HG02852 (cell line): Measurements from ENCODE around the gene SLC51B.
A peak's percentile ranks its signal among the peaks of the same experiment; 100 is the strongest.
"Not testable (repeated sequence)": the region's sequence is repeated elsewhere in the genome, so short reads cannot be mapped to it uniquely, and the experiment has no call there.

ENCODE experiments used
- ATAC-seq: cut with Tn5 transposase; IDR thresholded peaks from one replicate; pipeline ENCODE4 v1.9.1; 2021; ENCODE audit warnings: mild to moderate bottlenecking, moderate library complexity; ENCODE audit not compliant: unreplicated experiment

Gene SLC51B

DNA sequence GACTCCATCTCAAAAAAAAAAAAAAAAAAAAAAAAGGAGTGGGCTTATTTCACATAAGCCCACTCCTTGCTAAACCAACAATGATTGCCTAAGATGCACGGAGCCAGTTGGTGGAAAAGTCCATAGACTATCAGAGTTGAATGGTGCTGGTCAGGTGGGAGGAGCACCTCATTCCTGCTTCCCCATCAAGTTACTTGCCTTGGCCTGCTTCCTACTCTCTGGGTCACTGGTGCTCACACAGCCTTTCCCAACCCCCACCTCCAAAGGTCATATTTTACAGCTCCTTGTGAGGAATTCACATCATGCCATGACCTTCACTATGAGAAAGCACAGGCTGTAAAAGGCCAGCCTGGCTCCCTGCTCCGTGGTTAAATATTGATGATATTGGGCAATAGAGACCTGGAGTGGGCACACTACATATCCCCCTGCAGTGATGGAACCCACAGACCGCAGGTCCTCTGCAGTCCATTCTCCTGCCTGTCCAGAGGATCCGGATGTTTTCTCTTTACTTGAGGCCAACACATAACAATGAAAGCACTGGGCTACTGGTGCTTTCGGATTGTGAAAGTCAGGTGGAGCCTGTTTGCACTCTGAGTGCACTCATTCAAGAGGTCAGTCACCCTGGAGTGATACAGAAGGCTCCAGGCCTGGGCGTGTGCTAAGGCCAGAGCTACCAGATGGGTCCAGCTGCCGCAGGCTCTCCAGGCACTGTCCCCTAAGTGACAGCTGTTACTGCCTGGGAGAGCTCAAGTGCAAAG is at the start of gene SLC51B:
Gene SLC51B (plus strand): TSS at position 664 of the 758 bp plus-strand sequence. CDS start 4,618 bp downstream, outside the sequence.
- no peak for ATAC-seq

DNA sequence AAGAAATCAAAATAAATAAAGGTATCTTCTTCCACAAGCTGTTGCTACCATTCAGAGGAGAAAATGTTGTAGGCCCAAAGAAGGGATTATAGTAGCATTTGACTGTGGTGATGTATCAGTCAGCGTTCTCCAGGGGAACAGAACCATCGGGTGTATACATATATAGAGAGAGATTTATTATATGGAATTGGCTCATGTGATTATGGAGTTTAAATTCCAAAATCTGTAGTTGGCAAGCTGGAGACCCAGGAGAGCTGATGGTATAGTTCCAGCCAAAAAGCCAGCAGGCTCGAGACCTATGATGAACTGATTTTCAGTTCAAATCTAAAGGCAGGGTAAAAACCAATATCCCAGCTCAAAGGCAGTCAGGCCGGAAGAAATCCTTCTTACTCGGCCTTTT is 48.1 kb upstream of the SLC51B start:
- no peak for ATAC-seq

GRCh38 chr15:64997745-64998375 is 47.3 kb upstream of the SLC51B start:
- ATAC-seq, result no peak

DNA sequence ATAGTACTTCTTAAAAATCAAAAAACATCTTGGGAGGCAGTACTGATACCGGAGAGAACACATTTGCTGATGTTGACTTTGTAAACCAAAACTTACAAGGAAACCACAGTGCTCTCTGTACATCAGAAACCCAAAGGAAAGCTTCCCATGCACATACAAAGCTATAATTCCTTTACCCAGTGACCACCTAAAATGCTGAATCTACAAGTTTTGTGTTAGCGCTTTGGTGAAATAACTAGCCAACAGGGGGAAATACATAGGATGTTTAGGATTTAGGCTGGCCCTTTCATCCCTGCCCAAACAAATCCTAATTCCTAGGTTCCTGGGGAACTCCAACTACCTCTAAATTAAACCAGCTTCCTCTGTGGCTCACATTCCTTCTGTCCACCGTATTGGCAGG is 40.2 kb upstream of the SLC51B start:
- no peak for ATAC-seq

- ATAC-seq, result no peak
Observed at GRCh38 chr15:65006876-65007275, 38.3 kb upstream of the SLC51B start.

DNA sequence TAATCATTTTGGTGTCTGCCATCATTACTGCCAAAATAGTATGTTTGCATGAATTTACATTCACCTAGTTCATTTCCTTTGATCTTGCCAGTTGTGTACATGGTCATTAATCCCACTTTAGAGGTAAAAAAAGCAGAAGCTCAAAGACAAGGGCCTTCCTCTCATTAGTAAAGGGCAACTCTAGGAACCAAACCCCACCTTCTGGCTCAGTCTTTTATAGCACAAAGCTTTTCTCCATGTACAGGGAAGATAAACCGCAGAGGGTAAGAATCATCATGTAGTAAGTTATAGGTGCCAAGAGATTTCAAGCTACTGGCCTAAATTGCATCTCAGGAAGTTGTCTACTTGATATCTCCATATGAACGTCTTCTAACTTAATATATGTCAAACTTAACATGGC is 36.2 kb upstream of the SLC51B start:
- no peak for ATAC-seq

- not testable (repeated sequence) for ATAC-seq
Observed at GRCh38 chr15:65011198-65011597, 34.0 kb upstream of the SLC51B start.

DNA sequence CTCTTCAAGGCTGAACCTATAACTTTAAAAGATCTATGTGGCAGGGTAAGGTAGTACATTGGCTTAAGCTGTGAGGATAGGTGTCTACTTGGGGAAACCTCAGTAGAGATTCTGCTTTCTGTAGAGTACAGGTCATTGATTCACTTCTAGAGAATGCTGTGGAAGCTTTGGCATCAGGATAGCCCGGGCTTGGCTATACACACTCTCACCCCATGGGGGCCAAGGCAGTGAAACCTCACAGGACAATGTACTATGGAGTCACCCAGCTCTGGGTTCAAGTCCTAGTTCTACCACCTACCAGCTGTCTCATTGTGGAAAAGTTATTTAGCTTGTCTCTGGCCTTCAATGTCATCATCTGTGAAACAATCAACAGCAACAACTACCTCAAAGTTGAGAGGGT is 24.8 kb upstream of the SLC51B start:
- no peak for ATAC-seq

- ATAC-seq, result no peak
Observed at GRCh38 chr15:65021488-65021887, 23.7 kb upstream of the SLC51B start.

DNA sequence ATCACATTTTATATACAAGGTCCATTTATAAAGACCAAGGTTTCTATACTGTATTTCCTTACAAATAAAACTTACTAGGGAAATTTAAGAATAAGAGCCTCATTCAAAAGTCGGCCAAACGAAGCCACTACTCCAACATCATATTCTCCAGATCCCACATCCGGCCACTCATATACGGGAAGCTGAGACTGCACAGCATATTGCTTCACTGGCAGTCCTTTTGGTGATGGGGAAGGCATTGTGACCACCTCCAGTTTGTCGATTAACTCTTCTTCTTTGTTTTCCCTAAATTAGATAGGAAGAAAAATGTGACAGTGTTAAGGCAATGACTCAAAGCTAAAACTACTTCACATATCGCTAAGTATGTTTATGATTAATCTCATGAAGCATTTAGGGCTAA is 18.4 kb upstream of the SLC51B start:
- no peak for ATAC-seq

GRCh38 chr15:65027593-65027992 is 17.6 kb upstream of the SLC51B start:
- ATAC-seq, result no peak

- no peak for ATAC-seq
Observed at GRCh38 chr15:65028338-65028737, 16.8 kb upstream of the SLC51B start.

DNA sequence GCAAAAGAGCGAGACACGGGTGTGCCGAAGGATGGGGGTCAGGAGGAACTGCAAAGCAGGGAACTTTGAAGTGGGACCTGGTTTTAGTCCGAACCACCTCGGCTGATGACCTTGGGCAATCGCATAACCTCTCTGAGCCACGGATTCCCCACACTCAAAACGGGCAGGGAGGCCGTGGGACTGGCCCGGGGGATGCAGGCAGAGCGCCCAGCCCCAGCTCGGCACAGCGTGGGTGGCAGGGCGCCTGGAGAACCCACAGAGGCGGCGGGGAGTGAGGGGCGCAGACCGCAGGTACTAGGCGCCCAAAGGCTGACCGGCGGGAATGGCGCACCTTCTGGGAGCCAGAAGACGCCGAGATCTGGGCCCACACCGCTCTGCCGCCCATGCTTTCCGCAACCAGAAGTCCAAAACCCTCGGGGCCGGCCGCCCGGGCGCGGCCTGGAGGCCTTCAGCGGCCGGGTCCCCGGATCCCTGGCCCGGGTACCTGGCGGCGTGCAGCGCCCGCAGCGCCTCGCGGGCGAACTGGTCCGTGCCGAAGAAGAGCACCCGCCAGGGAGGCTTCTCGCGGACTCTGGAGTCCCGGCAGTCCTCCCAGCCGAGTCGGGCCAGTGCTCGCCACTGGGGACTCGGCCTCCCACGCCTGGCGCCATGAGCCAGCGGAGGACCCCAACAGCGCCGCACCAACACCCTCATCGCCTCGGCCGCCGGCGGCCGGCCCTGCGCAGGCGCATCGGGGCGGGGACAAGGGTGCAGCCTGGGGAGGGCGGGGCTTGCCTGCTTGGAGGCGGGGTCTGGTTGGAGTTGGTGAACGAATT is 16.1 kb upstream of the SLC51B start, which contains the start of gene MTFMT:
Gene MTFMT (minus strand): TSS at position 719 of the 815 bp plus-strand sequence. CDS start 26 bp downstream, at position 693.
- ATAC-seq, result peak; percentile 77

GRCh38 chr15:65029736-65030208 is 15.4 kb upstream of the SLC51B start:
- no peak for ATAC-seq

GRCh38 chr15:65032801-65033537 is 12.2 kb upstream of the SLC51B start:
- no peak for ATAC-seq

DNA sequence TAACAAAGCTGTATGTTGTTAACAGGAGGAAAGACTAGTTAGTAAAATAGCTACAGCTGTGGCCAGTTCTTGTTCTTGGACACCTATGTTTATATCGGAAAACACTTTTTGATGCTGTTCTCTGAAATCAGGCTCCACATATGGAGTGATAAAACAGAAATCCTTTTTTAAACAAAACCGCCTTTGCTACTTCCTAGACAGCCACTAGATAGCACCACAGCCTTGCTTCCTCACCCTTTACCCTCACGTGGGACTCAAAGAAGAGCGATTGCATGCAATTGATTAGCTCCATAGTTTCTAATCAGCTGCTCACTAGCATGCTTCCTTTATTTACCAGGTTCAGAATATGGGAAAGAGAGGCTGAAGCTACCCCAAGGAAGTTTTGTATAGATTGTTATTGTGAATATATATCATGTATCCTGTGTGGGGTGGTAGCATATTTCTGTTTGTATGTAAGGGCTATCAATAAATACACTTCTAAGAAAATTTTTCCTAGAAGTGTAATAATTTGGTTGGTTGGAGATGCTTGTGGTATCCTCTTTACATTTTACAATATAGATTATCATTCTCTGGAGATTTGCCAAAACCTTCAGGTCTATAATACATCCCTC is 11.4 kb upstream of the SLC51B start:
- ATAC-seq, result no peak

DNA sequence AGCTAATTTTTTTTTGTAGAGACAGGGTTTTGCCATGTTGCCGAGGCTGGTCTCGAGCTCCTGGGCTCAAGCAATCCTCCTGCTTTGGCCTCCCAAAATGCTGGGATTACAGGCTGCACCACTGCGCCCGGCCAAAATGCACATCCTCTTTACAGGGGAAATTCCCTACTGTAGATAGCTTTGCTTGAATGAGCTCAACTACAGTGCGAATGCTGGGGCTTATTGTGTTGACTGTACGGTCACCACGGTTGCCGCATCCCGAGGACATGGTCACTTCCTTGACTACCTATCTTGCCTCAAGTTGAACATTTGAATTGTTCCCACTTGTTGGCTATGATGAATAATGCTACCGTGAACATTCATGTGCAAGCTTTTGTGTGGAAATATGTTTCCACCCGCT is 10.5 kb upstream of the SLC51B start:
- ATAC-seq, result no peak

- no peak for ATAC-seq
Observed at GRCh38 chr15:65037309-65037708, 7.9 kb upstream of the SLC51B start.

DNA sequence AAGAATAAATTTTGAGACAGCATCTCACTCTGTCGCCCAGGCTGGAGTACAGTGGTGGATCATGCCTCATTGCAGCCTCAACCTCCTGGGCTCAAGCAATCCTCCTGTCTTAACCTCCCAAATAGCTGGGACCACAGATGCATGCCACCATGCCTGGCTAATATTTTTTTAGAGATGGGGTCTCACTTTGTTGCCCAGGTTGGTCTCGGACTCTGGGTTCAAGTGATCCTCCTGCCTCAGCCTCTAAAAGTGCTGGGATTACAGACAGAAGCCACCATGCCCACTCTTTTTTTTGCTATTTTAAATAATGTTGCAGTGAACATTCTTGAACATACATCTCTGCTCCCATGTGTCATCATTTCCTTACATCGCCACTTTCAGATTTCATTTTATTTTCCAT is 6.8 kb upstream of the SLC51B start:
- no peak for ATAC-seq

GRCh38 chr15:65038836-65039235 is 6.4 kb upstream of the SLC51B start:
- no peak for ATAC-seq
